ENCODE results near the gene PLXNB2. TPM values are rescaled to one million over a fixed set of nuclear protein-coding genes. Genes with fewer than 3 reads are reported as not detected.

PLXNB2 gene
- total and polyA plus RNA-seq, 2 of the 4 experiments (the other 2 are of a cell fraction), result 73.1 to 202 TPM

- Histone ChIP-seq H3K4me1 (ENCODE audit: control insufficient read depth, insufficient read depth, low read length) (peaks cover 3% of the 10 kb centered on the region; the same call in 1 of the 2 replicates), H2AFZ (replicated peaks; ENCODE audit: low read length, poor library complexity) (no peak overlapping the region), H3K27ac (ENCODE audit: insufficient read depth, low read length) (no peak overlapping the region), H3K56ac (ENCODE audit: extremely low read depth, insufficient read depth, low read length) (no peak overlapping the region), H3K9me1 (ENCODE audit: insufficient read depth, low read length) (peaks cover 16% of the 10 kb centered on the region), H4K5ac (ENCODE audit: low read depth, low read length) (no peak overlapping the region), H3K14ac (replicated peaks; ENCODE audit: low read depth, low read length) (no peak overlapping the region), H3K9me3 (ENCODE audit: control insufficient read depth, insufficient read depth, low read length) (no peaks in the 10 kb centered on the region), H4K20me1 (ENCODE audit: insufficient read depth, low read length) (peaks cover 35% of the 10 kb centered on the region), H3K9ac (ENCODE audit: low read depth, low read length) (no peak overlapping the region), H4K91ac (ENCODE audit: insufficient read depth, low read depth, low read length) (no peak overlapping the region), H3K4me3 (ENCODE audit: insufficient read depth, low read depth, low read length) (no peak overlapping the region), H2BK20ac (ENCODE audit: low read depth, low read length) (no peak overlapping the region), H3K4me2 (ENCODE audit: low read depth, low read length) (peak overlapping the region; percentile 11; the same call in 1 of the 2 replicates), H2BK120ac (ENCODE audit: low read depth, low read length) (no peak overlapping the region), H2AK5ac (ENCODE audit: low read depth, low read length) (no peak overlapping the region; the same call in 1 of the 2 replicates), H2BK5ac (ENCODE audit: low read depth, low read length, poor library complexity, severe bottlenecking) (no peak overlapping the region), H3K27me3 (ENCODE audit: control insufficient read depth, insufficient read depth, low read length) (no peaks in the 10 kb centered on the region), H3K23ac (ENCODE audit: low read depth, low read length) (no peak overlapping the region; the same call in 1 of the 2 replicates), H3K18ac (ENCODE audit: low read depth, low read length) (no peak overlapping the region), H4K8ac (ENCODE audit: low read depth in 2 of 2, low read length in 2 of 2) (no peak overlapping the region), H2AK9ac (replicated peaks; ENCODE audit: low read depth, low read length, poor library complexity) (peak overlapping the region; percentile 61), H3K36me3 (ENCODE audit: control insufficient read depth, insufficient read depth, low read length) (peaks cover 11% of the 10 kb centered on the region), H2BK15ac (ENCODE audit: low read depth, low read length) (no peak overlapping the region), H3K79me1 (ENCODE audit: low read depth in 1 of 2, low read length in 2 of 2) (peaks cover 12 to 40% of the 10 kb centered on the region in 2 experiments), H3K4ac (ENCODE audit: low read depth, low read length) (no peak overlapping the region)
- TF ChIP-seq ELK1 (IDR thresholded peaks at IDR 0.05; ENCODE audit: borderline replicate concordance, low read depth, low read length) (no peak), NFE2L2 (IDR thresholded peaks at IDR 0.05; ENCODE audit: low read depth, low read length) (no peak), POLR2A (IDR thresholded peaks at IDR 0.05; ENCODE audit: low read depth, low read length) (no peak), BHLHE40 (IDR thresholded peaks at IDR 0.05; ENCODE audit: low read depth, low read length) (no peak), SMC3 (IDR thresholded peaks at IDR 0.05; ENCODE audit: low read depth, low read length) (no peak), CTCF (conservative IDR thresholded peaks at IDR 0.05; ENCODE audit: low read depth, low read length) (no peak), USF2 (IDR thresholded peaks at IDR 0.05; ENCODE audit: low read depth, low read length) (no peak), FOS (IDR thresholded peaks at IDR 0.05; ENCODE audit: low read depth, low read length) (no peak), RCOR1 (IDR thresholded peaks at IDR 0.05; ENCODE audit: insufficient replicate concordance, low read length) (no peak), RAD21 (IDR thresholded peaks at IDR 0.05; ENCODE audit: low read length) (no peak), RFX5 (IDR thresholded peaks at IDR 0.05; ENCODE audit: low read depth, low read length) (no peak)
- ChIA-PET POLR2A (ENCODE audit: unreplicated experiment) (no interaction called here), CTCF (no interaction called here)
- intact Hi-C loops (cut with micrococcal nuclease) (no loop called here), in situ Hi-C loops (cut with MboI; ENCODE audit: low sequenced_read_pairs) (no loop called here), dilution Hi-C loops (cut with HindIII; ENCODE audit: low sequenced_read_pairs, unreplicated experiment) (no loop called here)
- BruUV-seq (replicated peaks), result no TSS peak
- ATAC-seq (ENCODE audit: low read depth) (no peak), DNase-seq (no peak)
- 86 to 100% methylated on average over 1 to 8 of the region's 8 CpGs for WGBS, 2 experiments (ENCODE audit: extremely low coverage in 2 of 2, insufficient read length in 1 of 2)
Observed at GRCh38 chr22:50347157-50347556, 39.7 kb upstream of the PLXNB2 start.
